GM12875 (cell line): Measurements from ENCODE around the gene POMT1.
"Not testable (repeated sequence)": the region's sequence is repeated elsewhere in the genome, so short reads cannot be mapped to it uniquely, and the experiment has no call there.

ENCODE experiments used
- H3K4me3 ChIP-seq: one replicate; pipeline ENCODE4 v1.5.1; 2011; ENCODE audit warnings: low read depth, low read length, control low read depth
- TF ChIP-seq, protein P1 (sequence below): IDR thresholded peaks from 2 replicates; pipeline ENCODE4 v1.5.1; 2011; ENCODE audit warnings: low read depth, mild to moderate bottlenecking, control low read depth, inconsistent platforms, low read length, moderate library complexity, borderline replicate concordance; ENCODE audit not compliant: insufficient read depth

POMT1 gene

GRCh38 chr9:131511416-131511815 is 8.7 kb downstream of the POMT1 start:
- TF ChIP-seq, protein P1, sequence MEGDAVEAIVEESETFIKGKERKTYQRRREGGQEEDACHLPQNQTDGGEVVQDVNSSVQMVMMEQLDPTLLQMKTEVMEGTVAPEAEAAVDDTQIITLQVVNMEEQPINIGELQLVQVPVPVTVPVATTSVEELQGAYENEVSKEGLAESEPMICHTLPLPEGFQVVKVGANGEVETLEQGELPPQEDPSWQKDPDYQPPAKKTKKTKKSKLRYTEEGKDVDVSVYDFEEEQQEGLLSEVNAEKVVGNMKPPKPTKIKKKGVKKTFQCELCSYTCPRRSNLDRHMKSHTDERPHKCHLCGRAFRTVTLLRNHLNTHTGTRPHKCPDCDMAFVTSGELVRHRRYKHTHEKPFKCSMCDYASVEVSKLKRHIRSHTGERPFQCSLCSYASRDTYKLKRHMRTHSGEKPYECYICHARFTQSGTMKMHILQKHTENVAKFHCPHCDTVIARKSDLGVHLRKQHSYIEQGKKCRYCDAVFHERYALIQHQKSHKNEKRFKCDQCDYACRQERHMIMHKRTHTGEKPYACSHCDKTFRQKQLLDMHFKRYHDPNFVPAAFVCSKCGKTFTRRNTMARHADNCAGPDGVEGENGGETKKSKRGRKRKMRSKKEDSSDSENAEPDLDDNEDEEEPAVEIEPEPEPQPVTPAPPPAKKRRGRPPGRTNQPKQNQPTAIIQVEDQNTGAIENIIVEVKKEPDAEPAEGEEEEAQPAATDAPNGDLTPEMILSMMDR = no peak
- H3K4me3 ChIP-seq = no peak overlapping the region

DNA sequence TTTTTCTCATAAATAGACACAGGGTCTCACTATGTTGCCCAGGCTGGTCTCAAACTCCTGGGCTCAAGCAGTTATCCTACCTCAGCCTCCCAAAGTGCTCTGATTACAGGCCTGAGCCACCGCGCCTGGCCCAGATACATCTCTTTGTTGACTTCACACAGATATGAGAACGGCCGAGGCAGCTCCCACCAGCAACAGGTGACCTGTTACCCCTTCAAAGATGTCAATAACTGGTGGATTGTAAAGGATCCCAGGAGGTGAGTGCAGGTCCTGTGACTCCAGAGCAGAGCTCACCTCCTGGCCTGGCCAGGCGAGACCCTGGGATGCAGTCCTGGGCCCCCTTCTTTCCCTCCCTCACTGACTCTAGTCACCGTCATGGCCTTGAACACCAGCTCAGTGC is 9.2 kb downstream of the POMT1 start:
- TF ChIP-seq, protein P1 = no peak
- H3K4me3 ChIP-seq = no peak overlapping the region

- TF ChIP-seq, protein P1 = no peak
- H3K4me3 ChIP-seq = no peak overlapping the region
Observed at GRCh38 chr9:131513177-131513576, 10.5 kb downstream of the POMT1 start.

GRCh38 chr9:131515559-131516031 is 12.9 kb downstream of the POMT1 start:
- H3K4me3 ChIP-seq = not testable (repeated sequence)

GRCh38 chr9:131516100-131516499 is 13.4 kb downstream of the POMT1 start:
- H3K4me3 ChIP-seq = no peak overlapping the region
- TF ChIP-seq, protein P1 = no peak

- TF ChIP-seq, protein P1 = no peak
- H3K4me3 ChIP-seq = no peak overlapping the region
Observed at GRCh38 chr9:131516930-131517329, 14.2 kb downstream of the POMT1 start.

DNA sequence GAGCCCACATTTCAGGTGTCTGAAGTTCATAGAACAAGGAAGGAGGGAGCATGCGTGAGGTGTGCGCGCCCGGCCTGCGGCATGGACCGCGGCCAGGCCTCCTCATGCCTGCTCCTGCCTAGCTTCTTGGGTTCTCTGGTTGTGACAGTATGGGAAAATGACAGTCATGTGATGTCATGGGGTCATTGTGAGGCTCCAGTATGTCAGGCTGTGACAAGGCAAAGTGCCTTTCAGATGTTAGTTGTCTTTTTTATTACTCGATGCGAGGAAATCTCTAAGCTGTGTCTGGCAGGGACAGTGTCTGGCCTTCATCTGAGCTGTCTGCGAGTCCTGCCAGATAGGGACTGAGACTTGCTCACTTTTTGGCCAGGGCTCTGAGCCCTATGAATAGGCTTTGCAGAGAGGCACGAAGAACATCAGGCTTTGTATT is 15.1 kb downstream of the POMT1 start:
- TF ChIP-seq, protein P1 = no peak
- no peak overlapping the region for H3K4me3 ChIP-seq

DNA sequence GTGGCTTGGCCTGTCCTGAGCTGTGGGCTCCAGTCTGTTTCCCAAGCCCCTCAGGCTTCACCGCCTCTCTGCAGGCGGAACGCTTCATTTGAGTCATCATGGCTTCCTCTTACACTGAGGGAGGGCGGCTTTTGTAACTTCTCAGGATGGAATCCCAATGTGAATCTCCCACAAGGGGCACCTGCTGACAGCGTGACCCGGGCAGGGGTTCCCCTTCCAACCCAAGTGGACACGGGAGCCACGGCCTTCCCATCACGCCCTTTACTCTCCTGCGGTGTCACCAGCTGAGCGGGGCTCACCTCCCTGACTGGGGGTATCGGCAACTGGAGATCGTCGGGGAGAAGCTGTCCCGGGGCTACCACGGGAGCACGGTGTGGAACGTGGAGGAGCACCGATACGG is 15.8 kb downstream of the POMT1 start:
- no peak overlapping the region for H3K4me3 ChIP-seq
- TF ChIP-seq, protein P1 = no peak
